HG02970 (cell line): ENCODE results near the gene EFNA3.
"Not testable (repeated sequence)": the region's sequence is repeated elsewhere in the genome, so short reads cannot be mapped to it uniquely, and the experiment has no call there.

Experiments
- ATAC-seq: cut with Tn5 transposase; IDR thresholded peaks from one replicate; pipeline ENCODE4 v1.9.1; 2021; ENCODE audit warnings: mild to moderate bottlenecking, moderate library complexity, moderate number of reproducible peaks; ENCODE audit not compliant: unreplicated experiment, low FRiP score

EFNA3 gene

DNA sequence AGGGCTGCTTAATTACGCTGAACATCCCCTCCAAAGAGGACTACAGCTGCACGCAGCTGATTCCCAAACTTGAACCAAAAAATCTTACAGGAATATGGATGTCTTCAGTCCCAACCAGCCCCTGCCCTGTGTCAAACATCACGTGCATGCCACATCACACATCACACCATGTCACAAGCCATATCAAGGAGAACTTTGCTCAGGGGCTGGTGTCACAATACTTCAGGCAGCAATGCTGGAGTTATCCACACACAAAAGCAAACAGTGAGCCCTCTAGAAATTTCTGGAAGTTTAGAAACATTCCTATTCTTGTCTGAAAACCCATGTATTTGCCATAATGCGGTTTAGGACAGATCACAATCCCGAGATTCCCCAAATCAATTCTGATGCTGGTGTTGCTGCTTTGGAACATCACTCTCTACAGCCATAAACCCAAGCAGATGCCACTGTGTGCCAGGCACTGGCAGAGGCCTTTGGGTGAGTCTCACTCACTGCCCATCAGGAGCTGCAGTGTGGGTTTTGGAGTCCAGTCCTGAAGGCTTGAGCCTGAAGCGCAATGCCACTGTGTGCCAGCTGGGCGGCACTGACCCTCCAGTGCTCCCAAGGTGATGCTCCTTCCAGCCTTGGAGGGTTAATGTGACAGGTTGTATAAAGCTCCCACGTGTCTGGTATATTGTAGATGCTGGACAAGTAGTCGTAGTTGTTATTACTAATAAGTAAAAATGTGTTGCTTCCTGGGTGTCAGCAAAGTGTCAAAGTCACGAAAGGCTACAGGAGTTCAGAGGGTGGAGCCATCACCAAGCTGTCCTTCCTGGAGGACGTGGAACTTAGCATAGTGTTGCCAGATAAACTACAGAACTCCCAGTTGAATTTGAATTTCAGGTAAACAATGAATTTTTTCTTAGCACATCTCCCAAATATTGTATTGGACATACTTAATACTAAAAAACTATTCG lies 28.9 kb downstream of the EFNA3 start:
- no peak for ATAC-seq

DNA sequence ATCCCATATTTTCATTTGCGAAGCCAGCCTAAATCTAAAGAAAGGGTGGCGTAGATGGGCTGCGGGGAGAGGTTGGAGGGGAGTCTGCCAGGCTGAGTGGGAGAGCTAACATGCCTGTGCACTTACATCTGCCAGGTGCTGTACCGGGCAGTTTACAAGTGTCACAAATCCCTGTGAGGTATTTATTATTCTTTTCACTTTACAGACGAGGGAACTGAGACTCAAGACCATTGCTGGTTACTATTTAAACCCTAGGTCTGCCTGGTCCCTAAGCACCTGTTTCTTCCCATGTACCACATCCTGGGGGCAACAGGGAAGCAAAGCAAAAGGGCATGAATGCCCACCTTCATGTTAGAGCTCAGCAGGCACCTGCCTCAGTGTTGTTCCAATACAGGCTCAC lies 29.7 kb downstream of the EFNA3 start:
- no peak for ATAC-seq

DNA sequence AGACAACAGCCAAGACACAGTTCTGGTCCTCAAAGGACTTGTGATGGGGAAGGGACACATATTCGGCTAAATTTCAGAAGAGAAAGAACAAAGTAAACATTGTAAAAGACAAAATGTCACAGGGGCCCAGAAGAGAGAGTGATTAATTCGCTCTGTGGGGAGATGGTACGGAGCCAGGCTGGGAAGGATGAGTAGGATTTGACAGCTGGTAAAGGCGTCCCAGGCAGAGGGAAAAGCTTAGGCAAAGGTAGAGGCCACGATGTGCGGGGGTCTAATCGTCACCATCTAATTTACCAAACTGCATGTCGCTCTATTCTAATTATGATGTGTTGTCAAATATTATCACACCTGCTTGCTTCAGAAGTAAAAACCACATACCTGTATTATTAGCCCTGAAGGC lies 31.7 kb downstream of the EFNA3 start:
- ATAC-seq: no peak

DNA sequence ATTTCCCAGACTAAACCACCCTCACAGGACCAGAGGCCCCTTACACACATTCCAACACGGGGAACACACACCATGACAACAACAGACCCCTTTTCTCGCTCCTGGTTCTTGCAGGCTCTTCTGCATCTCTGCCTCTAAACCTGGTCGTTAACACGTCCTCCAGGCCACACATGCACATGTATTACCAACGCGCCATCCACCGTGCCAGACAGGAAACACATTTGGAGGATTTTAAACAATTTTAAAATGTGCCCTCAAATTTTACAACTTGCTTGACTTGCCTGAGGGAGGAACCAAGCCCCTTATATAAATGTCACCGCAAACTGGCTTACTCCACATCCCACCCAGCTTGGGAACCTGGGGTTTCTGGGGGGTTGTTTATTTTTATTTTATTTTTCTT lies 32.2 kb downstream of the EFNA3 start:
- ATAC-seq: no peak

DNA sequence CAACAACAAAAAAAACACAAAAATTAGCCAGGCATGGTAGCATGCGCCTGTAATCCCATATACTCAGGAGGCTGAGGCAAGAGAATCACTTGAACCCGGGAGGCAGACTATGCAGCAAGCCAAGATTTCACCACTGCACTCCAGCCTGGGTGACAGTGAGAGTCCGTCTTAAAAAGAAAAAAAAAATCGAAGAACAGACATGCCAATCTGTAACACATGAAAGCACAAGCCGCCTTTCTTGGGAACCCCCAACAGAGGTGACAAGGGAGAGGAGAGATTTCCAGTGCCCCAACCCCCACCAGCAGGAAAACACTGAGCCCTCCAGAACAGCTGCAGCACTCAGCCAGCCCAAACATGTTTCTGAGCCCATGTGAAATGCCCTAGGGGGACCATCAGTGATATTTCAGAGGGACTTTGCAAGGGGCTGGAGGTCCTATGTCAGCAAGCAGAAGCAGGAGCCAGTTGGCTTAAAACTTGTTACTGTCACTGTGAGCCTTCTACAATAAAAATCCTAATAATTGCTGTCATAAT lies 34.9 kb downstream of the EFNA3 start:
- ATAC-seq: no peak

DNA sequence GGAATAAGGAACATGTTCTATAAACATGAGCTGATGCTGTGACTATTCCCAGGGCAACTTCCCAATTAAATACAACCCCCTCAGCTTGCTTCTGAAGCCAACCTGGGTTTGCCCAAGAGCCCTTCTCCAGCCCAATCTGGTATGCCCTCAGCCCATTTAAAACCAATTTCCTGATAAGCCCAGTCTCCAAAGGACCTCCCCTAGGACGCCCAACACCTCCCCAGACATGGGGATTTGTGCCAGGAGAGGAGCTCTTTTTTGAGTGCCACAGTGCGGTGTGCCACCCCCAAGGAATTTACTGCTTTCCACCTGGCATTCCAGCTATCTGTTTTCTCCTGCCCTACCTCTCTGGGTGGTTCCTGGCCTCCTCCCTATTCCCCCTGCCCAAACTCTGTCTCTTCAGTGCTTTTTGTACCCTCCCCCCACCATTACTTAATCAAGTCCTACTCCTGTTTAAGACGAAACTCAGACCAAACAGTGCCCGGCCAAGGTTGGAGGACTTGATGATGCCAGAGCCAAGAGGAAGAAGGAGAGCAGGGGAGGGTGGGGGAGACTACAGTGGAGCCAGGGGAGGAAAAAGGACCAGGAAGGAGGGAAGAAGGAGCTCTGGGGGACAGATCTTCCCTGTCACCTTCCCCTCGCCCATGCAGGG lies 37.6 kb downstream of the EFNA3 start:
- no peak for ATAC-seq

DNA sequence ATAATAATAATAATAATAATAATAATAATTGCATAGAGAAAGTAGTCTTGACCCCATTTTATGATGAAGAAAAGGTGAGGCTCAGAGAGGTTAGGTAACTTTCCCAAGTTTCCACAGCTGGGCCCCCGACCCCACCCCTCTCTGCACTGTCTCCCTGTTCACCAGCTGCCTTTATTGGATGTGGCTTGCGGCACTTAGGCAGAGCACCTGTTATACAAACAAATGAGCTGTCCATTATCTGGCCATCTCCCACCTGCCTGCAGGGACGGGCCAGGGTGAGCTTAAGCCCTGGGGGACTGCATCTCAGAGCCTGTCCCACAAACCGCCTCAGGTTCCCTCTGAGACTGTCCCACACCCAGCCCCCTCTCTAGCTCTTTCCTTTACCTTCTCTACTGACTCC lies 39.0 kb downstream of the EFNA3 start:
- no peak for ATAC-seq

DNA sequence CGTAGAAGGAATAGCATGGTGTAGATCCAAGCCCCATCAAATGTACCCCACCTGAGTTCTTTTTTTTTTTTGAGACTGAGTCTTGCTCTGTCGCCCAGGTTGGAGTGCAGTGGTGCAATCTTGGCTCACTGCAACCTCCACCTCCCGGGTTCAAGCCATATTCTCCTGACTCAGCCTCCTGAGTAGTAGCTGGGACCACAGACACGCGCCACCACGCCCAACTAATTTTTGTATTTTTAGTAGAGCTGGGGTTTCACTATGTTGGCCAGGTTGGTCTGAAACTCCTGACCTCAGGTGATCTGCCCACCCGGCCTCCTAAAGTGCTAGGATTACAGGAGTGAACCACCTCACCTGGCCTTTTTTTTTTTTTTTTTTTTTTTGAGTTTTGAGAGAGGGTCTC lies 39.5 kb downstream of the EFNA3 start:
- ATAC-seq: not testable (repeated sequence)

DNA sequence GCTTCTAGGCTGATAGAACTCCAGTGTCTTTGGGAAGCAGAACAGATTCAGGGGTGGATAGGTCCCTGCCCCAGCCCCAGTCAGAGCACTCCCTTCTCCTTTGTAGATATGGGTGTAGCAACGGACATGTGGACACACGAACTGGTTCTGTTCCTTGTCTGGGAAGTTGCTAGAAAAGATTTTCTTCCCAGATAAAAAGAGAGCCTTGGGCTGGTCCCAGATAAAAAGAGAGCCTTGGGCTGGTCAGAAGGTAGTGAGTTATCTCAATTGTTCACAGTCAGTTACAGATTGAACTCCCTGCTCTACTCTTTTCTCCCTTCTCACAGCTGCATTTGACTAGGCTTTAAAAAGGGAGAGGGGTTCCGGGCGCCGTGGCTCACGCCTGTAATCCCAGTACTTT lies 41.6 kb downstream of the EFNA3 start:
- ATAC-seq: no peak

DNA sequence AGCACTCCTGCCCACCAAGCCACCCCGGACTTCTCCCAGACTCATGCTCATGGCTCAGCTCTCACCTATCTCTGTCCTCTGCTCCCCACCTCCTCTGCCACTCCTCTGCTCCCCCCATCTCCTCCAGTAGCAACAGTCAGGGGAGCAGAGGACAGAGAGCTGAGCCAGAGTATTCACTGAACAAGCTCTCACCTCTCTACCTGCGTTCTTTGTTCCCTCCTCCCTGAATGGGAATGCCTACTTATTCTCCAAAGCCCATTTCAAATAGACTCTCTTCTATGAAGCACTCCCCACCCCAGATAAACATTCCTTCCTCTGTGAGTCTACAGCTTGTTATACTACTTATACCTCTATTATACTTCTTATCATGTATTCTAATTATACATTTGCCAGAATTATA lies 42.6 kb downstream of the EFNA3 start:
- no peak for ATAC-seq

DNA sequence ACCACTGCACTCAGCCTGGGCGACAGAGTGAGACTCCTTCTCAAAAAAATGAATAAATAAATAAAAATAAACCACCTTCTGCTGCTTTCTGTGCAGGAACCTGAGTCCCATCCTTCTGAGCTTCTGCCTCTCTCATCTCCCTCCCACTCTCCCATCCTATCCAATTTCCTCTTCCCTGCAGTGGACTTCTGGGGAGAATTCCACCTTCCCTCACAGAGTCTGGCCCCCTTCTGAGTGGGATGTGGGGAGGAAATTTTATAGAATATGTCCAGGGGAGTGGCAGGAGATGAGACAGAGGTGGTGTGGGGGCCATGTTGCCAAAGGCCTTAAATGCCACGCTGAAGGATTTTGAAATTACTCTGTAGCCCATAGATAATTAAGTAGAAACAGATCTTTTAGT lies 43.7 kb downstream of the EFNA3 start:
- no peak for ATAC-seq

DNA sequence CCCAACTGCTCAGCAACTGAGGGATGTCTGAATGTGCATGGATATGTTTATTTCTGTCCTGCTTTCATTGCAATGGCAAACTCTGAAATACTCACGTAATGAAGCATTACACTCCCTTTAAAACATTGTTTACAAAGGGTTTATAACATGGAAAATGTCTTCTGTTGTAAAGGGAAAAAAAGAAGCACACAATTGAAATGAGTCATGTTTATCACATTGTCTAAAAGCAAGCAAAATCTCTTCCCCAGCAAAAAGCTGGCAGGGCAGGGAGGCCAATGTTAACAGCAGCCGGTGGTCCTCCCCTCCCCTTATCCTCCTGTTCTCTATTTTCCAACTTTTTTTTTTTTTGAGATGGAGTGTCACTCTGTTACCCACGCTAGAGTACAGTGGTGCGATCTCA lies 45.2 kb downstream of the EFNA3 start:
- no peak for ATAC-seq

DNA sequence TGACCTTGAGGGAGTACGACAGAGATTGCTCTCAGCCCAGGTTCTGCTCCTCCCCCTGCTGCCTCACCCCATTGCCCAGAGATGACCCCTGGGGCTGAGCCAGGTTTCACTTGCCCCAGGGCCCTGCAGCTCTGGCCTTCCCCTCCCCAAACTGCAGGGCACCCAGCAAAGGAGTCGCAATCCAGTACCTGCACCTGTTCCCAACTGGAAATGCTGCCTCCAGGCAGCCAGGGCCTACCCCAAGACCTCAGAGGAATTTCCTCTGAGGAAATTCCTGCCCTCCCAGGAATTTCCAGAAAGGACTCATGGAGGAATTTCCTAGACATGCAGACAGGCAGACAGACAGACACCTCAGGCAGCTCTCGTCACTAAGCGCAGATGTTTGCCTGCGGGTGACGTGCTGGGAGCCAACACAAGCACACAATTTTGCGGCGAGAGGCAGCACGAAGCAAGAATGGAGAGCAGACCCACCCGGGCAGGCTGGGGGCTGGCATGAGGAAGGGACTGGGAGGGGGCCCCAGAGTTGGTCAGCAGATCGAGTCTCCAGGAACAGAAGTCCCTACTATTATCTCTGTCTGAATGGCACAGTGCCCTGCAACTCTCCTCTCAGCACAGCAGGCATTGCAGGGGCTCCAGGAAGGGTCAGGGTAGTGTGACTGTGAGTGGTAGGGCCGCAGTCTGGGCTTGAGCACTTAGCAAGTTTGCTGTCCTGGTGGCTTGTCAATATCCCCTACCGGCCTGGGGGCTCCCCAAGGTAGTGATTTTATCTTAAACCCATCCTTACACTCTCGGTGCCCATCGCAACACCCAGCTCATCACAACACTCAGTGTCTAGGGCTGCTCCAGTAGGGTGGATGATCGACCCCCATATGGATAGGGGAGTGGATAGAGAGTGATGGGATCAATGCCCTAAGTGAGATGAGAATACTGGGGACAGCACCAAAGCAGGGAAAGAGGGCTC lies 46.1 kb downstream of the EFNA3 start:
- ATAC-seq: no peak

DNA sequence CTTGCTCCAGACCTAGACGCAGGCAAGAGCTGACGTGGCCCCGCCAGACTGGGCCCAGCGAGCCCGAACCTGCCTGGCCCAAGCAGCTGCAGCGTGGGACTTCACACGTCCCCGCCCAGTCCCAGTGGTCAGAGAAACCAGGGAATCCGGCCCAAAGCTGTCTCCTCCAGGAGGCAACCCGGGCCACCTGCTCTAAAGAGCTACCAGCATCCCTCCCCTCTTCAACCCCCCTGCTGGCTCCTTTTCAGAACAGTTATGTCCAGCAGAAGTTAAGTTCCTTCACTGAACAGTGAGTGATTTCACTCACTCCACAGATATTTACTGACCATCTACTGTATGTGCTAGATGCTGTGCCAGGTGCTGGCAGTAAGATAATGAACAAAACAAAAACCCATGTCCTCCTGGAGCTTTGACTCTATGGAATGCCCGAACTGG lies 46.9 kb downstream of the EFNA3 start:
- ATAC-seq: no peak

DNA sequence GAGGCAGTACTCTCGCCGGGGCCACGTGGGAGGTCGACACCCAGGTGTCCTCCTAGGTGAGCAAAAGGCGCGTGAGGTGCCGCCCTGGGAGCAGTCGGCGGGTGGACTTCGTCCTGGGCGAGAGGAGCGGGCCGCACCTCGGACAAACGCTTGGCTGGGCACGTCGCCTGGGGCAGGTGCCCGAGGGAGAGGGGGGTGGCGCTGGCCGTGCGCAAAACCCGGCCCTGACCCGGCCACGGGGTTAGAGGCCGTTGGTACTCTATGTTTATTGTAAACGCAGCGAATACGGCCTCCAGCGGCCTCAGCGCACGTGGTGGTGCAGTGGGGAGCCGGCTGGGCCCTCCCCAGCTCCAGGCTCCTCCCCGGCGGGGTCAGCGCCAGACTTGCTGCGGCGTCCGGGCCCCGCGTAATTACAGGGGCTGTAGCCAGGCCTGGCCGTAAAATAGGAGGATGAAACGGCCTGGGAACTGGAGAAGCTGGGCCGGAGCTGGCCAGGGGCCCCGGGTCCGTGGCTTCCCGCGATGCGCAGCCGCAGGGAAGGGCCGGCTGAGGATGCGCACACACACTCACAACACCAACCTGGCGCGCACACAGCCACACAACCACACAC lies 47.4 kb downstream of the EFNA3 start:
- ATAC-seq: no peak

DNA sequence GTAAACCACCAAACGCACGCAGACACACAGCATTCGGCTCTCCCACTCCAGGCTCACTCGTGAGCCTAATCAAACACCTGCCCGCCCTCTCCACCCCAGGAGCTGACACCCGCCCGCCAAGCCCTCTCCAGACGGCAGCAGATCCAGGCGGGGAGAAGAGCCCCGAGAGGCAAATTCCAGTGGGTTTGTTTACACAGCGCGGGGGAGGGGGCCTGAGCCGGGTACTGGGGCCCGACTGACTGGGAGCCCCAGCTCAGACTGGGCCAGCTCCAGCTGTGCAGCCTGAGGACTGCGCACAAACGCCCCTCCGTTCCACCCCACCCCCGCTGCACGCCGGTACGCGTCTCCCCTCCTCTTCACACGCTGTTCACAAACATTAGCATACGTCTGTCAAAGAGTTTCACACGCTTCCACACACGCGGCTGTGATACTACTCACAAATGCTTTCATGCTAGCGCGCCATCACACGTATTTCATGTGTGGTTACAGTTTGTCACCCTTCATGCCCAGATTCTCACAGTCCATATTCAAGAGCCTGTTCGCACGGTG lies 48.0 kb downstream of the EFNA3 start:
- no peak for ATAC-seq

DNA sequence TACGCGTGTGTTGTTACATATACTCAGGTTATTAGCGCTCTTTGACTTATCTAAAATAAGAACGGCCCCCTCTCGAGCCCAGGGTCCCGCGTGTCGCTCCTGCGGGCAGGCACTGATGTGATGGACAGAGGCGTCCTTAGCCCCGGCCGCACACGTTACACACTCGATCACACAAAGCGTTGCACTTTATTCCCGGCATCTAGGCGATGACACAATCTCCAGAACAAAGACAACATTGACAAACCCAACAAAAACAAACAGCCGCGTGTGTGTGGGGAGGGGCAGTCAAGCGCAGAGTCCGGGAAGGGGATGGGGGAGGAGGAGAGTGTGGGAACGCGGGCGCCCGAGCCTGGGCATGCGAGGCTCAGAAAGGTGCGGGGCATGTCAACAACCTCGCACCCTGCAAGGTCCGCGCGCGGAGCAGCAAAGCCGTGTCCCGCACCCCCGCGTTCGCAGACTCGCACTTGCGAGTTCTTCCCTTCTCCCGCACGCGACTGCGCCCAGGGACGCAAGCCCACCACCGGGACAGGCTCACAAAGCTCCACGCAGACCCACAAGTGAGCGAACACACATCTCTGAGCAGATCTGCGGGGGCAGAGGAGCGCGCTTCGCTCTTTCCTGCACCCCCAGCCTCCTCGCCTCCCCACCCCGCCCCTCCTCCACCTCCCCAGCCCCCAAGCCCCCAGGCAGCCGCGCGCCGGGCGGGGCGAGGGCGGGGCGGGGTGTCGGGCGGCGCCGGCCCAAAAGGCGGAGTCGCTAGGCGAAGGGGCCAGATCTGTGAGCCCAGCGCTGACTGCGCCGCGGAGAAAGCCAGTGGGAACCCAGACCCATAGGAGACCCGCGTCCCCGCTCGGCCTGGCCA lies 48.7 kb downstream of the EFNA3 start, which contains the start of gene EFNA1:
EFNA1 (plus strand) TSS at position 772 of the 862 bp plus-strand sequence. CDS start 102 bp downstream, outside the sequence.
- no peak for ATAC-seq

DNA sequence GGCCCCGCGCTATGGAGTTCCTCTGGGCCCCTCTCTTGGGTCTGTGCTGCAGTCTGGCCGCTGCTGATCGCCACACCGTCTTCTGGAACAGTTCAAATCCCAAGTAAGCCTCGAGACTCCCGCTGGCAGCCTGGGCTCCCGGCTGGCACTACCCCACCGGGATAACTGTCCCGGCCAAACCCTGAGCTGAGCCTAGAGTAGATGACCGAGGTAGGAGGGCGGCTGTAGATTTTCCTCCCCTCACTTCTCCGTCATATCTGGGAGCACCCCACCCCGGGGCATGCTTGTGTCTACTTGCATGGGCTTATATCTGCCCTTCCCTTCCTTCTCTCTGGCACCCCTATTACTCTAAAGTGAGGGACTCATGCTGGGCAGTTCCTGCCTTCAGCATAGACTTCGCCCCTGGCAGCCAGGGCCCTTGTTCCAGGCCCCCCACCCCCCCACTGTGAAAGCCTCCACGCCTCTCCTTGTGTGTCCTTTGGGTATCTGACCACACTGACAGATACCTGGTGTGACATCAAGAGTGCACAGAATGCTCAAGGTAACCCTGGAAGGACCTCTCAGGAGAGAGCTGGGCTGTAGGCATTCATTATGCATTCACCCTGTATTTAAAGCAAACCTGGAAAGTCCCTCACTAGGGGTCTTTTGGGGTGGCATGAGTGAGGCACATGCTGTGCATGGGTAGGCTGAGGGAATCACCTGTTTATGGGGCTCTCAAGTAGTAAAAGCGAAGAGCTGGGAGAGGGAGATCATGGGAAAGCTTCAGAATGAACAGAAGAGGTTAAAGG lies 49.5 kb downstream of the EFNA3 start:
- ATAC-seq: no peak
